IMR-90 (cell line): Measurements from ENCODE around the gene TMTC2.

Experiments
- BHLHE40 ChIP-seq: fragments of 150-350 bp; IDR thresholded peaks from 2 replicates; pipeline ENCODE4 v1.6.1; 2016; ENCODE audit warnings: mild to moderate bottlenecking, low read depth, low read length
- CEBPB ChIP-seq: IDR thresholded peaks from 2 replicates; pipeline ENCODE4 v1.6.1; 2012; ENCODE audit warnings: low read depth, low read length, improper control_type of control experiment
- CTCF ChIP-seq: conservative IDR thresholded peaks from 2 replicates; pipeline ENCODE4 v1.5.1; 2012; ENCODE audit warnings: mild to moderate bottlenecking, low read depth, low read length, improper control_type of control experiment
- MAFK ChIP-seq: IDR thresholded peaks from 2 replicates; pipeline ENCODE4 v1.6.1; 2012; ENCODE audit warnings: low read depth, low read length, improper control_type of control experiment
- MXI1 ChIP-seq: IDR thresholded peaks from 2 replicates; pipeline ENCODE4 v1.6.1; 2012; ENCODE audit warnings: low read depth, mild to moderate bottlenecking, low read length, moderate library complexity, borderline replicate concordance
- NFE2L2 ChIP-seq: fragments of 150-350 bp; IDR thresholded peaks from 2 replicates; pipeline ENCODE4 v1.6.1; 2016; ENCODE audit warnings: low read depth, mild to moderate bottlenecking, low read length
- POLR2A ChIP-seq: IDR thresholded peaks from 2 replicates; pipeline ENCODE4 v1.6.1; 2012; ENCODE audit warnings: mild to moderate bottlenecking, low read depth, low read length
- RCOR1 ChIP-seq: IDR thresholded peaks from 2 replicates; pipeline ENCODE4 v1.6.1; 2012; ENCODE audit warnings: mild to moderate bottlenecking, low read length, improper control_type of control experiment; ENCODE audit not compliant: insufficient replicate concordance
- RFX5 ChIP-seq: IDR thresholded peaks from 2 replicates; pipeline ENCODE4 v1.8.0; 2012; ENCODE audit warnings: low read depth, mild to moderate bottlenecking, low read length, moderate library complexity
- TF ChIP-seq, protein P1 (sequence below): fragments of 150-350 bp; IDR thresholded peaks from 2 replicates; pipeline ENCODE4 v1.6.1; 2017; ENCODE audit warnings: mild to moderate bottlenecking, antibody characterized with exemption, low read length, low read depth

- TF ChIP-seq BHLHE40 (no peak), RCOR1 (no peak), POLR2A (no peak), CTCF (no peak), CEBPB (no peak), NFE2L2 (no peak), MXI1 (no peak), MAFK (no peak), RFX5 (no peak)
- TF ChIP-seq, protein P1, sequence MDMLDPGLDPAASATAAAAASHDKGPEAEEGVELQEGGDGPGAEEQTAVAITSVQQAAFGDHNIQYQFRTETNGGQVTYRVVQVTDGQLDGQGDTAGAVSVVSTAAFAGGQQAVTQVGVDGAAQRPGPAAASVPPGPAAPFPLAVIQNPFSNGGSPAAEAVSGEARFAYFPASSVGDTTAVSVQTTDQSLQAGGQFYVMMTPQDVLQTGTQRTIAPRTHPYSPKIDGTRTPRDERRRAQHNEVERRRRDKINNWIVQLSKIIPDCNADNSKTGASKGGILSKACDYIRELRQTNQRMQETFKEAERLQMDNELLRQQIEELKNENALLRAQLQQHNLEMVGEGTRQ: no peak
These were observed 272.3 kb downstream of the TMTC2 start for GRCh38 chr12:82958966-82959365.
